ENCODE measurements around the gene FBH1.
A peak's percentile ranks its signal among the peaks of the same experiment; 100 is the strongest.
"Not testable (repeated sequence)": the region's sequence is repeated elsewhere in the genome, so short reads cannot be mapped to it uniquely, and the experiment has no call there.

Gene FBH1

DNA sequence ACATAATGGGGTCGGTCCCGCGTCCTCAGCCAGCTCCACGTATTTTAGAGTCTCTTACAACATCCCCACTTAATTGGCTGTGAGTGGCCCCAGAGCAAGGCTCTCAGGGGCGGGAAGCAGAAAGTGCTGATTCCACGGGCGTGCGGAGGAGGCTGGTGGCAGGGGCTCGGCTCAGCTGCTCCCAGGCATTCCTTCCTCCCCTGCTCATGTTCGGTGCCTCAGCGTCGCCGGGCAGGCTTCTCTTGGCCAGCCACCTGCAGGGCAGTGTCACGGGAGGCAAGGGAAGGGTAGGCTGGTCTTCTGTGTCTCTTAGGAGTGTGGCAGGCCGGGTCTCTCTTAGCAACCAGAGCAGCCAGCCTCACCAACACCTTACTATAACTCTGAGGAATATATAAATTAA, 53.5 kb downstream of the FBH1 start:
- no peak for DNase-seq

DNA sequence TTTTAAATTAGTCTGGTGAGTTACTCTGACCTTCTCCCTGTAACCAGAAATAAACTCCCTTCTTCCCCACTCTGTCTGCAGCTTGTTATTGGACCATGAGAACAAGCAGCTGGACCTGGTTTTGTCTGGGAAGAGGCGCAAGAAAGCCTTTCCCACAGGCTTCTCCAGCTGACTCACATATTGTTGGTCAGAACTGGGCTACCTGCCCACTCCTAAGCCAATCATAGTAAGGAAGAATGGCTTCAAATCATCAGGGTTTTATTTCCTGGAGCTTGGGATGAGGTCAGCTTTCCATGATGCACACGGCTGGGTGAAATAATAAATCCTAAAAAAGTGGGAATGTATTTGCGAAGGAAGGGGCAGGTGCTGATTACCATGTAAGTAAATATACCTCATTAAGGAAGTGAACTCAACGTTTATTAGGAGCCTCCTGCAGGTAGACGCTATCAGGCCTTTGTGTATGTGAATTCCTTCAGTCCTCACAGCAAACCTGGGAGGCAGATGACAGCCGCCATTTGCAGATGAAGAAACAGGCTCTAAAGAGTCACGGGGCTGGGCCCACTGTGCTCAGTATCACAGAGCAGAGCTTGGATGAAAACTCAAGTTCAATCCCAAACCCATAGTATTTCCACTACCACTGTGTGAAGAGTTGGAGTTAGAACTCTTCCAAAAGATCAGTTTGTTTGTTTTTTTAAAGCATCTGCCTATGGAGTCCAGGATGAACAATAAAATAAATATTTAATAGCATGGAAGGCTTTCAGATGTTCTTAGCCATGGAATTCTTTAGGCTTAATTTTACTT, 54.5 kb downstream of the FBH1 start:
- DNase-seq: peak; percentile 78

DNA sequence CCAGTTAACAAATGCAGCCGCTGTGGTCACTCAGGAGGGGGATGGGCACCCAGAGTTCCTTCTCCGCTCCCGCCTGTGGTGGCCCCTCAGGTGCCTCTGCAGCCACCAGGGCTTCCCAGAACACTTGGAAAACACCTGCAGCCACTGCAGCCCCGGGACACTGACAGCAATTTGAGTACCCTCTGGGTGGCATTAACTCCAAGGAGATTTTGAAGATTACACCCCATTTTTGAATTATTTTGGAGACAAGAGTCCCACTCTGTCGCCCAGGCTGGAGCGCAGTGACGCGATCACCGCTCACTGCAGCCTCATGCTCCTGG, 55.1 kb downstream of the FBH1 start:
- no peak for DNase-seq

DNA sequence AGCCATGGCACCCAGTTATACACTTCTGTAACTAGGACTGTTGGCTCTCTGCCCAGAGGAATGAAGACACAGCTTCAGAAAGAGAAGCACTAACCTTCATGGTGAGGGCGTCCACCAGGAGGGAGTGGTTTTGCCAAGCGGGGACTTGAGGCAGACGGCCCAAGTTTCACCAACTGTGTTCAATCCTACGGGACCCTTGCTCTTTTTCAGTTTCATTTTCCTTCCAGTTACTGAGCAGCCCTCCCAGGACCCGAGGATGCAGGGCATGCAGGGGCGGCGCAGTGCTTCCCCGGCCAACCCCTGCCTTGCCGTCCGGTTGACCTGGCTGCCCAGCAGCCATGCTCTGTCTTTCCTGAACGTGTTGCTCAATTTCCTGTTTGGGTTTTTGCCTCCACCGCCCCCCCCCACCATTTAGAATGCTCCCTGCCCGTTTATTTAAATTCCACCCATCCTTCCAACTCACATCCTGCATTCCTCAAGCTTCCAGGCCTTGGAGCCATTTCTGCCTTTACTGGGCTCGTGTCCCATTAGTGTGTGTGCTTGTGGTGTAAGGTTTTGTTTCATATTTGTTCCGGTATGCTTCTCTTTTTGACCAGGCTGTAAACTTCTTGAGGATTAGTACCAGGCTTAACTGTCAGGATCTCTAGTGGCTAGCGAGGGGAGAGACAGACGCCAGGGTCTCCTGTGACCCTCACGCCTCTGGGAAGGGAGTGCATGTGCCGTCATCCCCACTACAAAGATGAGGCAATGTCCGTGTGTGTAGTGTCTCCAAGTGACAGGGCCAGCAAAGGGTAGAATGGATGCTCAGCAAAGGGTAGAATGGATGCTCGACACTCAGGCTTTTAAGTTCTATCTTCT, 55.7 kb downstream of the FBH1 start:
- no peak for DNase-seq

DNA sequence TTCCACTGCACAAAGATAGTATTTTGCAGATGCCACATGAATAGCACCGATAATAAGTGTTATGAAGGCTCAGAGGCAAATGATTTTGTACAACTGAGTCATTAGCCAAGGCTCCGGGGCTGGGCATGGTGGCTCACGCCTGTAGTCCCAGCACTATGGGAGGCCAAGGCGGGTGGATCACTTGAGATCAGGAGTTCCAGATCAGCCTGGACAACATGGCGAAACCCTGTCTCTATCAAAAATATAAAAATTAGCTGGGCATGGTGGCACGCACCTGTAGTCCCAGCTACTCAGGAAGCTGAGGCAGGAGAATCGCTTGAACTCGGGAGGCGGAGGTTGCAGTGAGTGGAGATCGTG, 56.4 kb downstream of the FBH1 start:
- not testable (repeated sequence) for DNase-seq

DNA sequence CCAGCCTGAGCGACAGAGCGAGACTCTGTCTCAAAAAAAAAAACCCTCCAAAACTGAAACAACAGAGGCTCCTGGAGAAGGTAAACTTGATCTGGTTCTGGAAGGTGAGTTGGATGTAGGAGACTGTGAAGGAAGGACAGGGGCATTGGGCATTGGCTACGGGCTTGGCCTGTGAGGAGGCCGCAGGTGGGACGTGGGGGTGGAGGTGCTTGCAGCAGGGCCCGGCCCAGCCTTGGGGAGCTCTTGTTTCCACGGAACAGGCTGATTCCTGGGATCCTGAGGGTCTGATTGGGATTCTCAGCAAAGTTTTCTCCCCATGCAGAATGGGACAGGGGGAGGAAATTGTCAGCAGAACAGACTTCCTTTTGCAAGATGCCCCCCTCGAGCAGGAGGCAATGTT, 56.7 kb downstream of the FBH1 start:
- DNase-seq: no peak

DNA sequence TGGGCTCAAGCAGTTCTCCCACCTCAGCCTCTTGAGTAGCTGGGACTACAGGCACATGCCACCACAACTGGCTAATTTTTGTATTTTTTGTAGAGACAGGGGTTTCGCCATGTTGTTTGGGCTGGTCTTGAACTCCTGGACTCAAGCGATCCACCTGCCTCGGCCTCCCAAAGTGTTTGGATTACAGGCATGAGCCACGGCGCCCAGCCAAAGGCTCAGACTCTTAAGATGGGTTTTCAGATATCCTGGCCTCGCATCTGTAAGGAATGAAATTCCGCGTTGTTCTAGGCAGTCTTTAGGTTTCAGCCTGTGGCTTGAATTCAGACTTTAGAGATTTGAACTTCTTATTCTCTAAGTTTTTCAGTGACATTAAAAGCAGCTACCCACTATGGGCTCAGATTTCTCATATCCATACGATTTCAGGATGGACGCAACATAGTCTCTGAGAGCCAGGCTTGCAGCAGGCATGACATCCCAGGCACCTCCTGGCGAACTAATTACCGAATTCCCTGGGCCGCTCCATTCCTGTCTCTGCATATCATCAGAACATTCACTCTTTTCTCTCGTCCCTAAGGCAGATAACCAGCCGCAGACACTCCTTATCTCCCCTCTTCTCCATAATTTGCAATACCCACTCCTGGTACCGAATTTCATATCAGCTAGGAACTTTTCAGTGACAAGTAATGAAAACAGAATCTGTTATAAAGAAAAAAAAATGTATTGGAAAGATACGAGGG, 57.6 kb downstream of the FBH1 start:
- DNase-seq: no peak

DNA sequence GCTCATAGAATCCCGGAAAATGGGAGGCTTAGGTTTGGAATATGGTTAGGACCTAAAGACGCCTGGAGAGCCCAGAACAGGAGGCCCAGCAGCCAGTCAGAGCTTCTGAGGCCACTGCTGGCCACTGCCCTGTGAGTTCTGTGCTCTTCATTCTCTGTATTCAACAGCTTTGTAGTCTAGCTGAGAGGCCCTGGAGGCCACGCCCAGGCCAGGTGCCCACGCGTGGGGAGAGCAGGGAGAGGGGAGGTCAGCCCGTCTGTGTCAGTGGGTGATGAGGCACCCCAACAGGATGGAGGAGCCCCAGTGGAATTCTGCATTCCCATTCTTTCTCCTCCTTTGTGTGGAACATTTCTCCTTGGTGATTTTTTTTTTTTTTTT, 58.2 kb downstream of the FBH1 start:
- no peak for DNase-seq

DNA sequence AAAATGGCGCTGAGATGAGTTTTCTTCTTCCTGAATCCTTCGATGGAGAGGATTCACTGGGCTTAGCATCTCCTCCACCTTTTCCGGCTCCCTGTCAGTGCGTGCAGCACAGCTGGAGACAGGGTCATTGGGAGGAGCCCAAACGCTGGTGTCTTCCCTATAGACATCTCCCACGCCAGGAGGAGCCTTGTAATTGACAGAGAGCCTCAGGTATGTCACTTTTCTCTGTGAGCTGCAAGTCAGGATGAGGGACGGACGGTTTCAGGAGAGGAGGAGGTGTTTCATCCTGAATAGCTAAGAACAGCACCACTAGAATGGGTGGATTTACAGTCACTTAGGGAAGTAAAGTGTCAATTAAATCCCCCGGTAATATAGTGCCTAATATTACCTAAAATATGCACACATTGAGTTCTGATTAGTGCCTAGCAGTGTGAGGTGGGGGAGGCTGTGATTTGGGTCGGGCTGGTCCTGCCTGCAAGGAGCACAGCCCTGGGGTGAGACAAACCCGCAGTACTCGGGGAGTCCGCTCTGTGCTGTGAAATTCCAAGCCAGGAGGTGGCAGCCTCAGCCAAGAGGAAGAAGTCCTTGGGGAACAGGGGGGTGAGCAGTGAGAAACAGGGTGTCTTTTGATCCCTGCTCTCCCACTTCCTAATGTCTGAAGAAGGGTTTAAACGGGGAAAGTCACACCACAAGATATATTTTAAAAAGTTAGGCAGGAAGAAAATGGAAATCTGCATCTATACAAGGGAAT, 59.1 kb downstream of the FBH1 start:
- DNase-seq: no peak

DNA sequence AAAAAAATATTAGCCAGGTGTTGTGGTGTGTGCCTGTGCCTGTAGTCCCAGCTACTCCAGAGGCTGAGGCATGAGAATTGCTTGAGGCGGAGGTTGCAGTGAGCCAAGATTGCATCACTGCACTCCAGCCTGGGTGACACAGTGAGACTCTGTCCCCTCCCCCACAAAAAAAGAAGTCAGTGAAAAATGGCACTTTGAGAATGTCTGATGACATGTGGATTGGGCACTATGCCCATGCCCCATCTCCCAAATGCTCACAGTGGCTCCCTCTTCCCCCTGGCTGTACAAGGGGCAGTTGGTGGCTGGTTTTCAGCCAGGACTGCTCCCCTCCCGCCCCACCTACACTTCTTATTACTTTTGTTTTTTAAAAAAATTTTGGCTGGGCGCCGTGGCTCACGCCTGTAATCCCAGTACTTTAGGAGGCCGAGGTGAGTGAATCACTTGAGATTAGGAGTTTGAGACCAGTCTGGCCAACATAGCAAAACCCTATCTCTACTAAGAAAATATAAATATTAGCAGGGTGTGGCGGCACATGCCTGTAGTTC, 61.2 kb downstream of the FBH1 start:
- no peak for DNase-seq

DNA sequence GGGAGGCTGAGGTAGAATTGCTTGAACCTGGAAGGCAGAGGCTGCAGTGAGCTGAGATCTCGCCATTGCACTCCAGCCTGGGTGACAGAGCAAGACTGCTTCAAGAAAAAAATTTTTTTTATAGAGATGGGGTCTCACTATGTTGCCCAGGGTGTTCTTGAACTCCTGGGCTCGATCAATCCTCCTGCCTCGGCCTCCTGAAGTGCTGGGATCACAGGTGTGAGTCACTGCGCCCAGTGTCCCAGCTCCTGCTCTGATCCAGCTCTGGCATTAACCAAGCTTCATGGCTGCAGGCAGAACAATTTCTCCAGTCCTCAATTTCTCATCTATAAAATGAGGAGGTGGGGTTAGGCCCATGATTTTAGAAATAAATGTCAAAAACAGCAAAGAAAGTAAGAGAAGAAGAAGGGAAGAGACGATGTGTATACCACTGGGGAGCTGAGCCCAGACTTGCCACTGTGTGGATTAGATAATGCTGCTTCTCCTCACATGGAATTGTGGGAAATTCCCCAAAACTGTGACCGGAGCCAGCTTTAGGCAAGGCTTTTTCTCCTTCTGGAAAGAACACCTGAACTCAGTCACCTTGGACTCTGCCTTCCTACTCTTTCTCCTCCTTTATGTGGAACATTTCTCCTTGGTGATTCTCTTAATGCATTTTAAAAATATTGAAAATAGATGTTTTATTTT, 61.8 kb downstream of the FBH1 start:
- DNase-seq: no peak

DNA sequence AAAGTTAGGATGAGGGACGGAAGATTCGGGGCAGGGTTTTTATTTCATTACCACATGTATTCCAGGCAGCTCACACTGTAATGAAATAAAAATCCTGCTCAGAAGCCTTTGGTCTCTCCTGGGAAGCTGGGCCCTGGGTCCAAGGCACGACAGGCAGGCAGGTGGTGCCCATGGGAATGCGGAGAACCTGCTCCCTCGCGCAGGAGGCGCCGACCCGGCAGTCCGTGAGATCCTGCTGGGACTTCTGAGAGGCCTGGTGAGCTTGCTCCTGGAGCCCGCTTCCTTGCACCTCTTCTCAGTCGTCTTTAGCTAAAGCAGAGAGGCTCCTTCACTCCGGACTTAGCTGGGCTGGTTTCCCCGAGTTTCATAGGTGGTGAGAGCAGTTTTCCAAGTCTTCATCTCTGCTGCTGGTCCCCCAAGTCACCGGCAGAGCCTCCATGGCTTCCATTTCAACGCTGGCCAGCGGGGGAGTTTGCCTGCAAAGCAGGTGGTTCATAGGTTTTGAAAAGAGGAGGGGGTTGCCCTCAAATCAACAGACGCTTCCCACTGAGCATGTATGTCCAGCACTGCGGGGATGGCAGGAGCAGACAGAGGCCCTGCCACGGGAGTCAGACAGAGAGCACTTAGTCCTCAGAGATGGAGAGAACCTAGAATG, 62.8 kb downstream of the FBH1 start:
- no peak for DNase-seq

DNA sequence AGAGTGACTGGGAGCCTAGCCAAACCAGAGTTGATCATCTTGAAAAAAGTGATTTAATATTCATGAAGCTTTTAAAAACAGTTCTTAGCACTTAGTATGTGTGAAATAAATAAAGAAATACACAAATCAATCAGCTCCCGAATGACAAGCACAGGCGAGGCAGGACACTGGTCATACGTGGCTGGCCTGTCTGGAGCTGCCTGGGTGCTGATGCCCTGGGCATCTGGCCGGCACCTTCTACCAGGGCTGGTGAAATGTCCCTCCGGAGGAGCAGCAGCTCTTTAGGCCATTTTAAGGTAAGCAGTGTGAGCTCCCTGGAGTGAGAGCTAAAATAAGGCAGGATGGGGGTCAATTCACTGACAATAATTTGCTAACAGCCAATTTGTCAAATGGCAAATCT, 63.6 kb downstream of the FBH1 start:
- DNase-seq: no peak

DNA sequence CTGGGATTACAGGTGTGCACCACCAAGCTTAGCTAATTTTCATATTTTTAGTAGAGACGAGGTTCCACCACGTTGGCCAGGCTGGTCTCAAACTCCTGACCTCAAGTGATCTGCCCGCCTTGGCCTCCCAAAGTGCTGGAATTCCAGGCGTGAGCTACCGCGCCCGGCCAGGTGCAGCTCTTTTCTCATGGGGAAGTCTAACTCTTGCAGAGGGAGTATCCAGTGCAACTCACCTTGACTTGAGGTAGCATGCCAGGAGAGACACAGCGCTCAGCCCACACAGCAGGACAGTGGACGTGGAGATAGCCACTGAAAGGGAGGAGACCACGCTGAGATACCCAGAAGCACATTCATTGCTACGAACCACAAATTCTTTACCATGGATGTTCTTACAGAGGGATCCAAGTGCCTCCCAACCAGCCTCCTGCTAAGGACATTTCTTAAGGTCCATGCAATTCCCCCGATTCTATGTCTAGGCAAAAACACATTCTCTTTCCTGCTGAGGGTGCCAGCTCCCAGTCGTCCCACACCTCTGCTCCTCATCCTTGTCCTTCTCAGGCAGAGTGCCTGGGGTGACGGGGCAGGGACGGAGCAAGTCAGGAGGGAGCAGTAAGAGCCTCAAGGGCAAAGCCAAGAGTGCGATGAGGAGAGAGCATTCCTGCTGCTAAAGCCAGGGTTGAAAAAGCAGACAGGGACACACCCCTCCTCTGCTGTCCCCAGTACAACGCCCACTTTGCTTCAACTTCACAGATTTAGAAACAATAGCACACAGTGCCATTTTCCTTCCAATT, 66.3 kb downstream of the FBH1 start:
- DNase-seq: no peak

DNA sequence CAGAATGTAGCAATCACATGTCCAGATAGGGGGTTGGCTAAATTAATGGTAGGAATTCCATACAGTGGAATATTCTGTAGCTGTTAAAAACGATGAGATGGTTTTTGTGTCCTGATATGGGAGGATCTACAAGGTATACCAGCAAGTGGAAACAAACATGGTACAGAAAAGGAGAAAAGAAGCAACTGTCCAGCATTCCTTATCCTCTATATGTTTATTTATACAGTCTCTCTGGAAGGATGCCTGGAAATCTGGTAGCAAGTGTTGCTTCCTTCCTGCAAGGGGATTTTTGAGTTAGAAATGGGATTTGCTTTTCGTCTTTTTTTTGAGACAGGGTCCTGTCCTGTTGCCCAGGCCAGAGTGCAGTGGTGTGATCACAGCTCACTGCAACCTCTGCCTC, 68.0 kb downstream of the FBH1 start:
- DNase-seq: no peak

DNA sequence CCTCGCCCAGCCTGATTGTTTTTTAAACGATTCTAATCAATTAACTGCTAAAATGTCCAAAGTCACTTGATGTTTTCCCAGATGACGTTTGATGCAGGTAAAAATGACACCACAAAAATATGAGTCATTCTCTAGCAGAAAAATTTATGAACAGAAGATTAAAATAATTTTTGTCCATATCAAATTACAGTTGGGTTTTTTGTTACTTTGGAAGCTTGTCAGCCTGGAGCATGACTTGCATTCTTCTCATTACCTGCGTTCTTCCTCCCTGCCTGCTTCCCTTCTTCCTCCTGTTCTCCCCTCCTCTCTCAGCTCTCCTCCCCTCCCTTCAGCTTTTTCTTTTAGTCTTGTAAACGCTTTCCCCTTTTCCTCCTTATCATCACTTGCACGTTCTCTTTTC, 68.6 kb downstream of the FBH1 start:
- DNase-seq: no peak

DNA sequence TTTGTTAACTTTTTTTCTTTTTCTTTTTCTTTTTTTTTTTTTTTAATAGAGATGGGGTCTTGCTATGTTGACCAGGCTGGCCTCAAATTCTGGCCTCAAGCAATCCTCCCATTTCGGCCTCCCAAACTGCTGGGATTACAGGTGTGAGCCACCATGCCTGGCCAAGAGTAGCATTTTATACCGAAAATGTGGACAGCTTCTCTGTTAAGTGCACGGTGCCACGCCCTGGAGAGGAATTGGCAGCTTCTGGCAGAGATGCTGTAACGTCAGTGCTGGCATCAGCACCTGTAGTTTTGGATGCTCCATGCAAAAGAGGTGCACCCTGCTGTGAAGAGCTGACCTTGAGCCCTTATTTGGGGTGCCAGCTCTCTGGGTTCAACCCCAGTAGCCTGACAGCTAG, 69.1 kb downstream of the FBH1 start:
- DNase-seq: no peak

DNA sequence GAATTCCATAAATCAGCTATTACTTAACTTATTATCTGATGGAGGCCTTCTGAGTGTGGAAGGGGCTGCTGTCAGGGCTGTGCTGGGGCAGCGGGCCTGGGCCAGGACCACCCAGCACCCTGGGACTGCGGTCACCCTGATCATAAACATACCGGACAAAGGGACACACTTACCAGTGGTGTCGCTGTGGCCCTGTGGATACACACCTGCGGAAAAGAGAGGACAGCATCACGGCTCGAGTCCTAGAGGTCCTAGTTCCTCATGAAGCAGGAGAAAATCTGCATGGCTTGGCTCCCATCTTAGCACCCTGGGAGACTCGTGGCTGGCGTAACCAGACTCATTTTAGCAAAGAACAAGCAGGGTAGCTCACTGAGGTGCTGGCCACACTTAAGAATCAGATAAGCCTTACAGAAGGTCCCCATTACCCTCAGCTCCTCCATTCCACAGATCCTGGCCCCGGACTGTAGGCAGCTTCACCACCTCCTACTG, 69.6 kb downstream of the FBH1 start:
- no peak for DNase-seq

DNA sequence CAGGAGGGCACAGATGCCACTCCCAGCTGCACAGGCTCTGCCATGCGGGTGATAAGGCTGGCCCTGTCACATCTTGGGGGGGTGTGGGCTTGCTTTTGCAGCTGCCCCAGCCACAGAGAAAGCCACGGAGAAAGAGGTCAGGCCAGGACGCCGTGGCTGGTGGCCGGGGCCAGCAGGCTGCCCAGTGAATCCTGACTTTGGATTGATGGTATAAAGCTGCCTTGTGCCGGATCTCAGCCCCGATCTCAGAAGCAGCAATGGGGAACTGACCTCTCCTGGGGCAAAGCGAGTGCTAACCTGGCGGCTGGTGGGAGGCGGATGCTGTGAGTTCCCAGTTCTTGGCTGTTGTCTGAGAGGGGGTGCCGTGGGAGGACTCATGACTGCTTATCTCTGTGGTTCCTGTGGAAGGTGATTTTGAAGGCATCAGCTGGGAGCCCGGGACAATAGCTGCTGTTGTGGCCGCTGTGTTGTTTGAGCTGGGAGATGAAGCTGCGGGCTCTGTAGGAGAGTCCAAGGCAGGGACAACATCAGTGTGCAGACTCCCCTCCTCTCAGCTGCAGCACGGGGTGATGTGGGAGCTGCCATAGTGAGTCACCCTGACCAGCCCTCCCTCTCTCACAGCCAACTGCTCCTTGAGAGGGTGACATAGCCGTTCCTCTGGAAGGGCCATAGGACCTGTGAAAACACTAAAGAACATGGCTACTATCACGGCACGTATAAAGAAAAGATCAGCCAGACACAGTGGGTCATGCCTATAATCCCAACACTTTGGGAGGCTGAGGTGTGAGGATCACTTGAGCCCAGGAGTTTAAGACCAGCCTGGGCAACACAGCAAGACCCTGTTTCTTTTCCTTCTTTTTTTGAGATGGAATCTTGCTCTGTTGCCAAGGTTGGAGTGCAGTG, 70.3 kb downstream of the FBH1 start:
- no peak for DNase-seq

DNA sequence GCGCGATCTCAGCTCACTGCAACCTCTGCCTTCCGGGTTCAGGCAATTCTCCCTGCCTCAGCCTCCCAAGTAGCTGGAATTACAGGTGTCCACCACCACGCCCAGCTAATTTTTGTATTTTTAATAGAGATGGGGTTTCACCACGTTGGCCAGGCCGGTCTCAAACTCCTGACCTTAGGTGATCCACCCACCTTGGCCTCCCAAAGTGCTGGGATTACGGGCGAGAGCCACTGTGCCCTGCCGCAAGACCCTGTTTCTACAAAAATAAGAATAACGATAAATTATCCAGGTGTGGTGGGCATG, 70.9 kb downstream of the FBH1 start:
- not testable (repeated sequence) for DNase-seq

Measured in DMS153 (cell line).